ENCODE data around the gene APH1A.
"Not testable (repeated sequence)": the region's sequence is repeated elsewhere in the genome, so short reads cannot be mapped to it uniquely, and the experiment has no call there.

The APH1A gene

DNA sequence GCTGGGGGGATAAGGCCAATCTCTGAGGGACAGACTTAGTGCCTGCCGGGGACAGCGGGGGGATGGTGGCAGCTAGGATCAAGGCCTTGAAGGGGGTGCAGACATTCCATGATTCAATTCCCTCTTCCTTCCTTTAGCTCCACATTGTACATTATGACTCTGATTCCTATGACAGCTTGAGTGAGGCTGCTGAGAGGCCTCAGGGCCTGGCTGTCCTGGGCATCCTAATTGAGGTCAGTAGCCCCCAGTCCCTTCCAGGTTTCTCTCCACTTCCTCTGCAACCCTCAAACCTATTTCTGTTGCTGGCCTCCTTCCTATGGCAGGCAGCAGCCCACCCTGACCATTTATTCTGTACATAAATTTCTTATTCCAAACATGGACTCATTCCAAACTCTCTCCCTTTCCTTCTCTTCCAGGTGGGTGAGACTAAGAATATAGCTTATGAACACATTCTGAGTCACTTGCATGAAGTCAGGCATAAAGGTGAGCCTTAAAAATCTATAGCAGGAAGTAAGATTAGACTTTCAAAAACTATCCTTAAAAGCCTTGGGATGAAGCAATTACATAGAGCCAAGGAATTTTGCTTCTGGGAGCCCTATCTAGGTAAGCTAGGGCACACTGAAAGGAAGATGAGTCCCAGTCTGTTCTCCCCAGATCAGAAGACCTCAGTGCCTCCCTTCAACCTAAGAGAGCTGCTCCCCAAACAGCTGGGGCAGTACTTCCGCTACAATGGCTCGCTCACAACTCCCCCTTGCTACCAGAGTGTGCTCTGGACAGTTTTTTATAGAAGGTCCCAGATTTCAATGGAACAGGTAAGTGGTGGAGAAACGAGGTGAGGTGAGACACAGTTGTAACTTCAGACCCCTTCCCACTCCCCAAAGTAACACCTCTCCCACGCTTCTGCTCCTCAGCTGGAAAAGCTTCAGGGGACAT is 6.2 kb downstream of the APH1A start:
- Histone ChIP-seq H3K4me3 (ENCODE audit: low read length) (no peak overlapping the region), H3K4me1 (ENCODE audit: control insufficient read depth, insufficient read depth, low read length) (peaks cover 50% of the 10 kb centered on the region), H3K9ac (ENCODE audit: low read length) (peak overlapping the region; percentile 70), H3K27me3 (ENCODE audit: control insufficient read depth, insufficient read depth, low read length) (peaks cover 3% of the 10 kb centered on the region), H3K36me3 (ENCODE audit: control insufficient read depth, insufficient read depth, low read length) (no peaks in the 10 kb centered on the region), H3K9me3 (ENCODE audit: control insufficient read depth, low read length) (peaks cover 4% of the 10 kb centered on the region)

DNA sequence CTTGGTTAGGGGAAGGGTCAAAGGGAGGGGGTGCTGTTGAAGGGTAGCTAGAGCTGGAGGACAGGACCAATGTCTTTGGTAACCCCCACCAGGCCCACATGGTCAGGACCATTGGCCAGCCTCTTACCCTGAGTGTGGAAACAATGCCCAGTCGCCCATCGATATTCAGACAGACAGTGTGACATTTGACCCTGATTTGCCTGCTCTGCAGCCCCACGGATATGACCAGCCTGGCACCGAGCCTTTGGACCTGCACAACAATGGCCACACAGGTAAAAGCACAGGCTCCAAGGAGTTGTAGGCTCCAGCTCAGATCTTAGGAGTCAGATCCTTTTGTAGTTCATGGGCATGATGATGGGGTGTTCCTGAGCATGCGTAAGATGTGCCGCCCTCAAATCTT is 7.4 kb downstream of the APH1A start:
- Histone ChIP-seq H3K4me3 (ENCODE audit: low read length) (no peak overlapping the region), H3K27me3 (ENCODE audit: control insufficient read depth, insufficient read depth, low read length) (peaks cover 7% of the 10 kb centered on the region), H3K9ac (ENCODE audit: low read length) (no peak overlapping the region), H3K4me1 (ENCODE audit: control insufficient read depth, insufficient read depth, low read length) (peaks cover 46% of the 10 kb centered on the region), H3K9me3 (ENCODE audit: control insufficient read depth, low read length) (peaks cover 4% of the 10 kb centered on the region), H3K36me3 (ENCODE audit: control insufficient read depth, insufficient read depth, low read length) (no peaks in the 10 kb centered on the region)

DNA sequence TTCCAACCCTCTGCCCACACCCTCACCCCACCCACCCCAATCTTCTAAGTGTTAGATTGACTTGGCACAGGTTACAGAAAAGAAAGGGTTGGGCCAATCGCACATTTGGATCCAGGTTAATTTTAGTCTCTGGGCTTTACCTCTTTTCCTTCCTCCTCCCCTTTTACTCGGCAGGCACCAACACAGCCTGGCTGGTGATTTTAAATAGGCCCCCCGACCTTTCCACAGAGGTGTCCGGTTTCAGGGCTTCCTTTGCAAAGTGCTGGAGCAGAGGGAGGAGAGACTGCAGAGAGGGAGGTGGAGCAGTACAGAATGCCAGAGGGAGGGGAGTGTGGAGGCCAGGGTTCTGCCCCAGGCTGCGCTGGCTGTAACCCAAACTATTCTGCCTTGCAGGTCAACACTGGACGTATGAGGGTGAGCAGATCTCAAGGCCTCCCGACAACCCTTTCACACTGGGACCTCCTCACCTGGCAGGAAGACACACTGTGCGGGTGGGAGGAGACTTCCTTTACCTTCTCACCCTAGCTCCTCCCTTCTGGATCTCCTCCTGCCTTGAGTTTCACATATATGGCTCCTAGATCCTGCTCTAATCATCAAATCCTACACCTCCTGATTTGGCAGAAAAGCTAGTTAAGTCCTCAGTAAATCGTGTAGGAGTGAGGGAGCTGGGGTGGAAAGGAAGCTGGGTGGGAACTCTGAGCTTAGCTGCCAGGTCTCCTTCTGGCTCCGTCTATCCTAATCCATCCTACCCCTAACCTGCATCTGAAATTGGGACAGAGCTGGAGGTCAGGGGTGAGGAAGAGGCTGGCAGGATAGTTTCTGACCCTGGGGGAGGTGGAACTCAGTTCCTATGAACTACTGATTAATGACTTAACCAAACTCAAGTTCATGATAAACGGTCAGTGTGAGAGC is 8.8 kb downstream of the APH1A start:
- H3K27me3 ChIP-seq (ENCODE audit: control insufficient read depth, insufficient read depth, low read length): peaks cover 7% of the 10 kb centered on the region
- no peaks in the 10 kb centered on the region for H3K36me3 ChIP-seq (ENCODE audit: control insufficient read depth, insufficient read depth, low read length)
- peaks cover 4% of the 10 kb centered on the region for H3K9me3 ChIP-seq (ENCODE audit: control insufficient read depth, low read length)
- H3K4me1 ChIP-seq (ENCODE audit: control insufficient read depth, insufficient read depth, low read length): peaks cover 54% of the 10 kb centered on the region
- peak overlapping the region; percentile 25 for H3K4me3 ChIP-seq (ENCODE audit: low read length)
- H3K9ac ChIP-seq (ENCODE audit: low read length): peak overlapping the region; percentile 51

DNA sequence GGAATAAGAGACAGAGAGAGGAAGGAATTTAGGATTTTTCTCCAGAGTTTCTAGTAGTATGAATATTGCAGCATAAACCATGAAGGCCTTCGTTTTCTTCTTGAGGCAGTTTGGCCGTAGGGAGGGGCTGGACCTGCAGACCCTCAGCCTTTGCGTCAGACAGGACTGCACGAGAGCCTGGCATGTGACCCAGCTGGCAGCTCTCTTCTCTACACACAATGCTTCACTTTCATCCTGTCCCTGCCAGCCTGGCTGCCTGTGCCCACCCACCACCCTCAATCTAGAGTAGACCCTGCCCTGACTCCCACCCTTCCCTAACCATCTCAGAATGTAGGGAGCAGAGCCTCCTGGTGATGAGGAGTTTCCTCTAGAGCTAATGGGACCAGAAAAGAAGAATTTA is 9.6 kb downstream of the APH1A start:
- no peak overlapping the region for H3K4me3 ChIP-seq (ENCODE audit: low read length)
- H3K9ac ChIP-seq (ENCODE audit: low read length): peak overlapping the region; percentile 51
- H3K27me3 ChIP-seq (ENCODE audit: control insufficient read depth, insufficient read depth, low read length): peaks cover 7% of the 10 kb centered on the region
- no peaks in the 10 kb centered on the region for H3K36me3 ChIP-seq (ENCODE audit: control insufficient read depth, insufficient read depth, low read length)
- H3K9me3 ChIP-seq (ENCODE audit: control insufficient read depth, low read length): peaks cover 4% of the 10 kb centered on the region
- peaks cover 54% of the 10 kb centered on the region for H3K4me1 ChIP-seq (ENCODE audit: control insufficient read depth, insufficient read depth, low read length)

DNA sequence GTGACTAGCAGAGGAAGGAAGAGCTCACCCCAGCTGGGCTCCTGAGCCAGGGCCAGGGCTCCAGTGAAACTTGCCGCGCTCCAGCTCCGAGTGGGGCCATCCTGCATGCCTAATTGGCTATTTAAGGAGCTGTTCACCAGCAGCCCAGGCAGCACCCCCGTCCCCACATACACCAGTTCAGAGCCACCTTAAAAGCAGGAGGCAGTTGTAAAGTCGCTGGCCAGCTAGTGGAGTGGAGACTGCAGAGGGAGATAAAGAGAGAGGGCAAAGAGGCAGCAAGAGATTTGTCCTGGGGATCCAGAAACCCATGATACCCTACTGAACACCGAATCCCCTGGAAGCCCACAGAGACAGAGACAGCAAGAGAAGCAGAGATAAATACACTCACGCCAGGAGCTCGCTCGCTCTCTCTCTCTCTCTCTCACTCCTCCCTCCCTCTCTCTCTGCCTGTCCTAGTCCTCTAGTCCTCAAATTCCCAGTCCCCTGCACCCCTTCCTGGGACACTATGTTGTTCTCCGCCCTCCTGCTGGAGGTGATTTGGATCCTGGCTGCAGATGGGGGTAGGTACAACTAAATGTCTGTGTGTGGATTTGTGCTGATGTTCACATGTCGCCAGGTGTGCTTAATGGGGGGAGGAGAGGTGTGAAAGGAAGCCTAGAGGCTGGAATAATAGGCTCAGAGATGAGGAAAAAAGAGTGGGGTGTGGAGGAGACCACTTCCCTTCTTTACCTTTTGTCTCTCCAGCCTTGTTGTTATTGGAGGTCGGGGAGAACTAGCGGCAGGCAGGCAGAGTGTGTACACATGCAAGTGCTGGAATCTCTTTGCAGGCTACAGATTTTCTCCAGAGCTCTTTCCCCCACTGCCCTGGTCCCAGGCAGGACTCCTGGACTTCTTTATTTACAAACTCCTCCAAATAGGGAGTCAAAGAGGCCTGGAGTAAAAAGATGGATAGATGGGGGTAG is 10.9 kb downstream of the APH1A start, which contains the start of gene CA14:
CA14 (plus strand) TSS at position 151 of the 962 bp plus-strand sequence; CDS start at position 506, 355 bp downstream.
- Histone ChIP-seq H3K9ac (ENCODE audit: low read length) (no peak within 1 kb of the TSS), H3K4me1 (ENCODE audit: control insufficient read depth, insufficient read depth, low read length) (peaks cover 47% of the 10 kb centered on the region), H3K4me3 (ENCODE audit: low read length) (no peak within 1 kb of the TSS), H3K36me3 (ENCODE audit: control insufficient read depth, insufficient read depth, low read length) (no peaks in the 10 kb centered on the region), H3K27me3 (ENCODE audit: control insufficient read depth, insufficient read depth, low read length) (peaks cover 7% of the 10 kb centered on the region), H3K9me3 (ENCODE audit: control insufficient read depth, low read length) (peaks cover 4% of the 10 kb centered on the region)

DNA sequence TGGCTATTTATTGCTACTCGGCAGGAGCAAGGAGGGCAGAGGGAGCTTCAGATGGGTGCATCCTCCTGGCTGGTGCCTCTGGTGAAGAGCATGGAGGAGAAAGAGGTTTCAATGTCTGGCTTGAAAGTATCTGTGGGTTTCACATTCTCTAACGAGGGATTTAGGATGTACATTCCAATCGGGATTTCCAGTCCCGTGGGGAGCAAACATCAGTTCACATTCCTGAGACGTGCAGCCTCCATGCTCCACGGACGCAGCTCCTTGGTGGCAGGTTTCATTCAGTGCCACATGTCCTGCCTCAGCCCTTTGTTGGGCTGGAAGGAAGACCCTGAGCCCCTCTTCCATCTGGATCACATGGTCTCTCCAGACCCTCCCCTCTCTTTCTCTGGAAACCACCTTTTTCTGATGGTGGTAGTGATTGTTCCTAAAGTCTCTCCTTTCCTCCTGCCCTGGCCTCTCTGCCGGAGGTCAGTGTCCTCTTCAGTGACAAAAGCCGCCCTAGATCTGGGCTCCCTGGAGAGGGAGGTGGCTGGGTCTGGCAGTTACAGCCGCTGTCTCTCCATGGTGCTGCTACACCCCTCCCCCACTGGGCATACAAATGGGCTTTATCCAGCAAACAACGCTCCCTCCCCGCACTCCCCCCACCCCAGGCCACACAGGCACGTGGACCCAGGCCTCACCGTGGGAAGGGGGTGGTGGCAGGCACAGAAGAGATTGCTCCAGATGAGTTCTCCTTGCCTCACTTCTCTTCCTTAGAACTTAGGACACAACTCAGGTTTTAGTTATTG is 12.1 kb downstream of the APH1A start:
- Histone ChIP-seq H3K4me1 (ENCODE audit: control insufficient read depth, insufficient read depth, low read length) (peaks cover 36% of the 10 kb centered on the region), H3K9me3 (ENCODE audit: control insufficient read depth, low read length) (peaks cover 4% of the 10 kb centered on the region), H3K9ac (ENCODE audit: low read length) (no peak overlapping the region), H3K4me3 (ENCODE audit: low read length) (no peak overlapping the region), H3K36me3 (ENCODE audit: control insufficient read depth, insufficient read depth, low read length) (no peaks in the 10 kb centered on the region), H3K27me3 (ENCODE audit: control insufficient read depth, insufficient read depth, low read length) (peaks cover 7% of the 10 kb centered on the region)

DNA sequence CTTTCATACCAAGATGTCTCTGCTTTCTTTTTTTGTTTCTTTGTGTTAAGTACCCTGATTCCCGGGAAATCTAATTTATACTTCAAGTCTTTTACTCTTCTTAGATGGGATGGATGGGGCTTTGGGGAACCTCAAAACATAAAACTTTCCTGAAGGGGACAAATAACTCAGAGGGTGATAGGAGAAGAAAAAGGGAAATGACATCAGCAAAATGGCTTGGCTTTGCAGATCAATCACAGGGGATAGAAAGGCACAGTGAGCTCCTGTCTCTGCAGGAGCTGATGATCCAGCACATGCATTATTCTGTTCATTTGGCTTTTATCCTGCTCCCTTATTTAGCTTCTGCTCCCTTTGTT is 12.6 kb downstream of the APH1A start:
- no peaks in the 10 kb centered on the region for H3K36me3 ChIP-seq (ENCODE audit: control insufficient read depth, insufficient read depth, low read length)
- peaks cover 4% of the 10 kb centered on the region for H3K9me3 ChIP-seq (ENCODE audit: control insufficient read depth, low read length)
- H3K4me3 ChIP-seq (ENCODE audit: low read length): no peak overlapping the region
- H3K9ac ChIP-seq (ENCODE audit: low read length): no peak overlapping the region
- peaks cover 7% of the 10 kb centered on the region for H3K27me3 ChIP-seq (ENCODE audit: control insufficient read depth, insufficient read depth, low read length)
- H3K4me1 ChIP-seq (ENCODE audit: control insufficient read depth, insufficient read depth, low read length): peaks cover 31% of the 10 kb centered on the region

DNA sequence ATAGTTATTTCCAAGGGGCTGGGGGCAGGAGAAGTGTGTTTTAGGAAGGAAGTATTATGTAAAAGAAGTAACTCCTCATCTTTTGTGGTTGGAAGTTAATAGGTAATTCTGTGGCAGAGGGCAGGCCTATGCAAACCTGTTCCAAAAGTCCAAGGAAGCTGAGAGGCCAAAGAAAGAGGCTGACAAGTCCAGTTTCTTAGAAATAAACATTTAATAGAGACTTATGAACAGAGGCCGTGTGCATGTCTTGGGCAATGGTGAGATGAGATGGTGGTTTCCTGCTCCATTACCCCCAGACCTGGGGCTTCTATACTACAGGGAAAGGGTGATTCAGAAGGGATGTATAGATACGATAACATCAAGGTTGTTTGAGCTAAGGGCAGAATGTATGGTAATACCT is 18.9 kb downstream of the APH1A start:
- Histone ChIP-seq H3K27me3 (ENCODE audit: control insufficient read depth, insufficient read depth, low read length) (no peaks in the 10 kb centered on the region), H3K9ac (ENCODE audit: low read length) (no peak overlapping the region), H3K4me3 (ENCODE audit: low read length) (no peak overlapping the region)

DNA sequence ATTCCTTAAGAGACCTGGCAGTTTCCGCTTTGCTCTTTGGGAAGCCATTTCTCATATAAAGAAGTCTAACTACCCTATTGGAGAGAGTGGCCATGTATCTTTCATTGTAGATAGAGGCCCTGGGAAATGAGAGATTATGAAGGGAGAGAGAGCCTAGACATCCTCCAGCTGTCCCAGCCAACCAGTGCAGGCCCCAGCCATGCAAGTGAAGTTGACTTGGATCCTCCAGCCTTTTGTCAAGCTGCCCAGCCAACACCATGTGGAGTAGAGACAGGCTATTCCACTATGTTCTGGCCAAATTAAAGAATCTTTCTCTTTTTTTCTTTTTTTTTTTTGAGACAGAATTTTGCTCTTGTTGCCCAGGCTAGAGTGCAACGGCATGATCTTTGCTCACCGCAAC is 25.8 kb downstream of the APH1A start:
- Histone ChIP-seq H3K9ac (ENCODE audit: low read length) (no peak overlapping the region), H3K27me3 (ENCODE audit: control insufficient read depth, insufficient read depth, low read length) (no peaks in the 10 kb centered on the region), H3K9me3 (ENCODE audit: control insufficient read depth, low read length) (no peaks in the 10 kb centered on the region)

More for the DNA sequence above, 18.9 kb downstream of the APH1A start:
- H3K9me3 ChIP-seq (ENCODE audit: control insufficient read depth, low read length): no peaks in the 10 kb centered on the region
- H3K36me3 ChIP-seq (ENCODE audit: control insufficient read depth, insufficient read depth, low read length): no peaks in the 10 kb centered on the region
- no peaks in the 10 kb centered on the region for H3K4me1 ChIP-seq (ENCODE audit: control insufficient read depth, insufficient read depth, low read length)

DNA sequence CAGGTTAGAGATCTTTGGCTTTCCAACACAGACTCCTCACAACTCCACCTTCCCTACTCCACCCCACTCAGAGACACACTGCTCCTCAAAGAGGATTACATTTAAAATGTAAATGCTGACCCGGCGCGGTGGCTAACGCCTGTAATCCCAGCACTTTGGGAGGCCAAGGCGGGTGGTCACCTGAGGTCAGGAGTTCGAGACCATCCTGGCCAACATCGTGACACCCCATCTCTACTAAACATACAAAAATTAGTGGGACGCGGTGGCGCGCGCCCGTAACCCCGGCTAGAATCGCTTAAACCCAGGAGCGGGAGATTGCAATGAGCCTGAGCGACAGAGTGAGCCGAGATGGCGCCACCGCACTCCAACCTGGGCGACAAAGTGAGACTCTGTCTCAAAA is 31.1 kb downstream of the APH1A start:
- Histone ChIP-seq H3K9me3 (ENCODE audit: control insufficient read depth, low read length) (no peaks in the 10 kb centered on the region), H3K36me3 (ENCODE audit: control insufficient read depth, insufficient read depth, low read length) (no peaks in the 10 kb centered on the region), H3K9ac (ENCODE audit: low read length) (no peak overlapping the region), H3K4me3 (ENCODE audit: low read length) (no peak overlapping the region), H3K4me1 (ENCODE audit: control insufficient read depth, insufficient read depth, low read length) (peaks cover 4% of the 10 kb centered on the region), H3K27me3 (ENCODE audit: control insufficient read depth, insufficient read depth, low read length) (no peaks in the 10 kb centered on the region)

More for the DNA sequence above, 25.8 kb downstream of the APH1A start:
- H3K4me3 ChIP-seq (ENCODE audit: low read length): no peak overlapping the region
- no peaks in the 10 kb centered on the region for H3K4me1 ChIP-seq (ENCODE audit: control insufficient read depth, insufficient read depth, low read length)
- H3K36me3 ChIP-seq (ENCODE audit: control insufficient read depth, insufficient read depth, low read length): no peaks in the 10 kb centered on the region

DNA sequence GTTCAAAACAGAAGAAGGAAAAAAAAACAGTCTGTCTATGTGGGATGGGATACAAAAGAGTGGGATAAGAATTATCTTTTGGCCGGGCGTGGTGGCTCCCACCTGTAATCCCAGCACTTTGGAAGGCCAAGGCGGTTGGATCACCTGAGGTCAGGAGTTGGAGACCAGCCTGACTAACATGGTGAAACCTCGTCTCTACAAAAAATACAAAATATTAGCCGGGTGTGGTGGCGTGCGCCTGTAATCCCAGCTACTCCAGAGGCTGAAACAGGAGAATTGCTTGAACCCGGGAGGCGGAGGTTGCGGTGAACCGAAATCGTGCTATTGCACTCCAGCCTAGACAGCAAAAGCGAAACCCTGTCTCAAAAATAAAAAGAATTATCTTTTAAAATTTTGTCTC is 31.6 kb downstream of the APH1A start:
- H3K27me3 ChIP-seq (ENCODE audit: control insufficient read depth, insufficient read depth, low read length); H3K4me3 ChIP-seq (ENCODE audit: low read length); H3K36me3 ChIP-seq (ENCODE audit: control insufficient read depth, insufficient read depth, low read length); H3K4me1 ChIP-seq (ENCODE audit: control insufficient read depth, insufficient read depth, low read length); H3K9ac ChIP-seq (ENCODE audit: low read length); H3K9me3 ChIP-seq (ENCODE audit: control insufficient read depth, low read length): not testable (repeated sequence)
